ENCODE results near the gene PCDHB6.
A peak's percentile ranks its signal among the peaks of the same experiment; 100 is the strongest.
"Not testable (repeated sequence)": the region's sequence is repeated elsewhere in the genome, so short reads cannot be mapped to it uniquely, and the experiment has no call there.

Gene PCDHB6

DNA sequence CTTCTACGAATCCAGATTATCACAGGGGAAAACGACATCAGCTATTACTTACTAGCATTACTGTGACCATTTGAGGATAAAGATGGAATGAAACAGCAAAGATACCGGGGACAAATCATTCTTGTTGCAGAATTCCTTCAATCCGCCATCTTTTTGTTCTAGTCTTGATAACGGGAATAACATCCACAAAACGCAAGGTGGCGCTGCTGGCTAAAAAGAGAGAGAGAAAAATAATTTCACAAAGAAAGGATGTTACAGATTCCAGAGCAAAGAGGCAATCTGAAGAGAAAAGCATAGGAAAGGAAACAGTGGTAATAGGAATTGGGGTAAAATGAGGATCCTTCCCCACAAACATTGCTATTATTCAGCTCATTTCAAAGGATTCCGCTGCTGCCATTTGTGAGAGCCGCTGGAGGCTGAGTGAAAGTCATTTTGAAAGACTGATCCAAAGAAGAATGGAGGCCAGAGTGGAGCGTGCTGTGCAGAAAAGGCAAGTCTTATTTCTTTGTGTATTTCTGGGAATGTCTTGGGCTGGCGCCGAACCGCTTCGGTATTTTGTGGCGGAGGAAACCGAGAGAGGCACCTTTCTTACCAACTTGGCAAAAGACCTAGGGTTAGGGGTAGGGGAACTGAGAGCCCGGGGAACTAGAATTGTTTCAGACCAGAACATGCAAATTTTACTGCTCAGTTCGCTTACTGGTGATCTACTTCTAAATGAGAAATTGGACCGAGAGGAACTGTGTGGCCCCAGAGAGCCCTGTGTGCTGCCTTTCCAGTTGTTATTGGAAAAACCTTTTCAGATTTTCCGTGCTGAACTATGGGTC is 22.7 kb downstream of the PCDHB6 start, which contains the start of gene PCDHB7:
Gene PCDHB7, plus strand, starts transcription at position 264 of the 824 bp plus-strand sequence. Its CDS starts 192 bp downstream, at position 456.
- peak; percentile 15 for DNase-seq

DNA sequence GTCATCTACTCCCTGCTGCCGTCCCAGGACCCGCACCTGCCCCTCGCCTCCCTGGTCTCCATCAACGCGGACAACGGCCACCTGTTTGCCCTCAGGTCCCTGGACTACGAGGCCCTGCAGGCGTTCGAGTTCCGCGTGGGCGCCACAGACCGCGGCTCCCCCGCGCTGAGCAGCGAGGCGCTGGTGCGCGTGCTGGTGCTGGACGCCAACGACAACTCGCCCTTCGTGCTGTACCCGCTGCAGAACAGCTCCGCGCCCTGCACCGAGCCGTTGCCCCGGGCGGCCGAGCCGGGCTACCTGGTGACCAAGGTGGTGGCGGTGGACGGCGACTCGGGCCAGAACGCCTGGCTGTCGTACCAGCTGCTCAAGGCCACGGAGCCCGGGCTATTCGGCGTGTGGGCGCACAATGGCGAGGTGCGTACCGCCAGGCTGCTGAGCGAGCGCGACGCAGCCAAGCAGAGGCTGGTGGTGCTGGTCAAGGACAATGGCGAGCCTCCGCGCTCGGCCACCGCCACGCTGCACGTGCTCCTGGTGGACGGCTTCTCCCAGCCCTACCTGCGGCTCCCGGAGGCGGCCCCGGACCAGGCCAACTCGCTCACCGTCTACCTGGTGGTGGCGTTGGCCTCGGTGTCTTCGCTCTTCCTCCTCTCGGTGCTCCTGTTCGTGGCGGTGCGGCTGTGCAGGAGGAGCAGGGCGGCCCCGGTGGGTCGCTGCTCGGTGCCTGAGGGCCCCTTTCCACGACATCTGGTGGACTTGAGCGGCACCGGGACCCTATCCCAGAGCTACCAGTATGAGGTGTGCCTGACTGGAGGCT is 24.6 kb downstream of the PCDHB6 start:
- not testable (repeated sequence) for DNase-seq

DNA sequence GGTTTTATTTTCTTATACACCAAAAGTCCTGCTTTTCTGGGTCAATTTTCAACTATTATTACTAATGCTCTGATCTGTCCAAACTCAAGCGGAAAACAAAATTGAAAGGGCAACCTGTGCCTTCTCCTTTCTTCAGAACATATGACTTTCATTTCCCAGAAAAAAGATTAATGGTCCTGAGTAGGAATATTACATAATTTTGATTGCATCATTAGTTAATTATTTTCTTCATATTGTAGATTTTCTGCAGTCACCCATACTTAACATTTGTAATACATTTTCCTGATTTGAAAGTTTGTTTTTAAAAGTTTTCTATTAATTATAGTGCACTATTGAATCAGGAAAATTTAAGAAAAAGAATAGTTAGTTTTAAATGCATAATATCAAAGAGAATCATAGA is 26.1 kb downstream of the PCDHB6 start:
- no peak for DNase-seq

DNA sequence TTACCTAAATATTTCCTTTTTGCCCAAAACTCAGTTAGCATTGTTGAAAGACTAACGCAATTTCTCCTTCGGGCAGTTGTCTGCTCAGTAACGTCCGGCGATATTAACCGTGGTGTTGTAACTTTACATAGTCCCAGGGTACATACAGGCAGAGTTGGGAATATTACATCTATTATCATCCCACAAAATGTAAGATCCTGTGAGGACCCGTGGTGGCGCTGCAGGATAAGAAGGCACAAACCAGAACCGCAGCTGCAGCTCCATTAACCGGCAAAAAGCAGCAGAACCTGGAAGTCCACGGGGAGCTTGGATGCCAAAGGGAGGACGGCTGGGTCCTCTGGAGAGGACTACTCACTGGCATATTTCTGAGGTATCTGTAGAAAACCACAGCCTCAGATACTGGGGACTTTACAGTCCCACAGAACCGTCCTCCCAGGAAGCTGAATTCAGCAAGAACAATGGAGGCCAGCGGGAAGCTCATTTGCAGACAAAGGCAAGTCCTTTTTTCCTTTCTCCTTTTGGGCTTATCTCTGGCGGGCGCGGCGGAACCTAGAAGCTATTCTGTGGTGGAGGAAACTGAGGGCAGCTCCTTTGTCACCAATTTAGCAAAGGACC is 27.8 kb downstream of the PCDHB6 start, which contains the start of gene PCDHB8:
Gene PCDHB8, plus strand, starts transcription at position 214 of the 615 bp plus-strand sequence. Its CDS starts 245 bp downstream, at position 459.
- not testable (repeated sequence) for DNase-seq

DNA sequence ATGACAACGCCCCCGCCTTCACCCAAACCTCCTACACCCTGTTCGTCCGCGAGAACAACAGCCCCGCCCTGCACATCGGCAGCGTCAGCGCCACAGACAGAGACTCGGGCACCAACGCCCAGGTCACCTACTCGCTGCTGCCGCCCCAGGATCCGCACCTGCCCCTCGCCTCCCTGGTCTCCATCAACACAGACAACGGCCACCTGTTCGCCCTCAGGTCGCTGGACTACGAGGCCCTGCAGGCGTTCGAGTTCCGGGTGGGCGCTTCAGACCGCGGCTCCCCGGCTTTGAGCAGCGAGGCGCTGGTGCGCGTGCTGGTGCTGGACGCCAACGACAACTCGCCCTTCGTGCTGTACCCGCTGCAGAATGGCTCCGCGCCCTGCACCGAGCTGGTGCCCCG is 29.5 kb downstream of the PCDHB6 start:
- DNase-seq, result not testable (repeated sequence)

DNA sequence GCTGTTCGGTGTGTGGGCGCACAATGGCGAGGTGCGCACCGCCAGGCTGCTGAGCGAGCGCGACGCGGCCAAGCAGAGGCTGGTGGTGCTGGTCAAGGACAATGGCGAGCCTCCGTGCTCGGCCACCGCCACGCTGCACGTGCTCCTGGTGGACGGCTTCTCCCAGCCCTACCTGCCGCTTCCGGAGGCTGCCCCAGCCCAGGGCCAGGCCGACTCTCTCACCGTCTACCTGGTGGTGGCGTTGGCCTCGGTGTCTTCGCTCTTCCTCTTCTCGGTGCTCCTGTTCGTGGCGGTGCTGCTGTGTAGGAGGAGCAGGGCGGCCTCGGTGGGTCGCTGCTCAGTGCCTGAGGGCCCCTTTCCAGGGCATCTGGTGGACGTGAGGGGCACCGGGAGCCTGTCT is 30.0 kb downstream of the PCDHB6 start:
- not testable (repeated sequence) for DNase-seq

DNA sequence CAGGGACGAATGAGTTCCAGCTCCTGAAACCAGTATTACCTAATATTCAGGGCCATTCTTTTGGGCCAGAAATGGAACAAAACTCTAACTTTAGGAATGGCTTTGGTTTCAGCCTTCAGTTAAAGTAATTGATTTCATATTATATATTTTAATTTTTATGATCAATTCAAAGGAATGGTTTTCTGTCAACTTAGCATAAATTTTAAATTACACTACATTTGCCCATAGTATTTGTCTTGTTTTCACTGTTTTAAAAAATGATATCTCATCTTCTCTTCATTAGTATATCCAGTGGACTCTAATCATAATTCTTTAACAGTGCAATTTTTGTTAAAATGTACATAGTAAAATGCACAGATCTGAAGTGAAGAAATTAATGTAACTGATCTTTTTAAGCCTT is 30.5 kb downstream of the PCDHB6 start:
- no peak for DNase-seq

DNA sequence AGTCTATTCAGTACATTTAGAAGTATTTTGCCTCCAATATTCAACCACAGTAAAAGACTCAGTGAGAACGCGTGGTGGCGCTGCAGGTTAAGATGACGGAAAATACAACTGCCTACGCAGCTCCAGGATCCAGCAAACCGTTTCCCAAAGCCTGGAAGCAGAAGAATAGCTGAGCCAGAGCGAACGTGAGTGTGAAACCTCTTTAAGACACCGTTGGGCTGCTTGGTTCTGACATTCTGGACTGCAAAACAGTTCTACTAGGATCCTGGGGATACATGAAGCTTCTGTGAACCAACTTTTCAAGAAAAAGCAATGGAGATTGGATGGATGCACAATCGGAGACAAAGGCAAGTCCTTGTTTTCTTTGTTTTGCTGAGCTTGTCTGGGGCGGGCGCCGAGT is 32.4 kb downstream of the PCDHB6 start, which contains the start of gene PCDHB16:
Gene PCDHB16, plus strand, starts transcription at position 140 of the 400 bp plus-strand sequence. Its CDS starts 173 bp downstream, at position 313.
- DNase-seq, result peak; percentile 28

DNA sequence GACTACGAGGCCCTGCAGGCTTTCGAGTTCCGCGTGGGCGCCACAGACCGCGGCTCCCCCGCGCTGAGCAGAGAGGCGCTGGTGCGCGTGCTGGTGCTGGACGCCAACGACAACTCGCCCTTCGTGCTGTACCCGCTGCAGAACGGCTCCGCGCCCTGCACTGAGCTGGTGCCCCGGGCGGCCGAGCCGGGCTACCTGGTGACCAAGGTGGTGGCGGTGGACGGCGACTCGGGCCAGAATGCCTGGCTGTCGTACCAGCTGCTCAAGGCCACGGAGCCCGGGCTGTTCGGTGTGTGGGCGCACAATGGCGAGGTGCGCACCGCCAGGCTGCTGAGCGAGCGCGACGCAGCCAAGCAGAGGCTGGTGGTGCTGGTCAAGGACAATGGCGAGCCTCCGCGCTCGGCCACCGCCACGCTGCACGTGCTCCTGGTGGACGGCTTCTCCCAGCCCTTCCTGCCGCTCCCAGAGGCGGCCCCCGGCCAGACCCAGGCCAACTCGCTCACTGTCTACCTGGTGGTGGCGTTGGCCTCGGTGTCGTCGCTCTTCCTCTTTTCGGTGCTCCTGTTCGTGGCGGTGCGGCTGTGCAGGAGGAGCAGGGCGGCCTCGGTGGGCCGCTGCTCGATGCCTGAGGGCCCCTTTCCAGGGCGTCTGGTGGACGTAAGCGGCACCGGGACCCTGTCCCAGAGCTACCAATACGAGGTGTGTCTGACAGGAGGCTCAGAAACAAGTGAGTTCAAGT is 34.4 kb downstream of the PCDHB6 start:
- DNase-seq, result not testable (repeated sequence)

DNA sequence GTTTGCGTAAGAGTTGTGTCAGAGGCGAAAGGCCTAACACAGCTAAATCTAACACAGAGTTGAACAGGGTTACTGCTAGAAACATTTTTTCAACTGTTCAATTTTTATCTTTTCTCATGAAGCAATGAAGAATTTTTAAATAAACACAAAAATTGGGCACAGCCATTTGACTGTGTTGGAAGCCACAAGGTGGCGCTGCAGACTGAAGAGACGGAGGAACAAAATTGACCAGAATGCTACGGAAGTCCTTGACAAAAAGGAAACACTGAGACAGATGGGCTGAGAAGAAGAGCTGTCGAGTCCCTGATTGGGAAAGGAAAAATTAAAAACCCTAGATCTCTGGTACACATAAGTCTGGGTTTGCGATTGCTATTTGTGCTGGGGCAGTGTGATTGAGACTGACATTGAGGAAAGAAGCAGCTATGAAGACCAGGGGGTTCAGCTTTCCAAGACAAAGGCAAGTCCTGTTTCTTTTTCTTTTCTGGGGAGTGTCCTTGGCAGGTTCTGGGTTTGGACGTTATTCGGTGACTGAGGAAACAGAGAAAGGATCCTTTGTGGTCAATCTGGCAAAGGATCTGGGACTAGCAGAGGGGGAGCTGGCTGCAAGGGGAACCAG is 37.1 kb downstream of the PCDHB6 start, which contains the start of gene PCDHB9:
Gene PCDHB9, plus strand, starts transcription at position 265 of the 616 bp plus-strand sequence. Its CDS starts 158 bp downstream, at position 423.
- peak; percentile 22 for DNase-seq

DNA sequence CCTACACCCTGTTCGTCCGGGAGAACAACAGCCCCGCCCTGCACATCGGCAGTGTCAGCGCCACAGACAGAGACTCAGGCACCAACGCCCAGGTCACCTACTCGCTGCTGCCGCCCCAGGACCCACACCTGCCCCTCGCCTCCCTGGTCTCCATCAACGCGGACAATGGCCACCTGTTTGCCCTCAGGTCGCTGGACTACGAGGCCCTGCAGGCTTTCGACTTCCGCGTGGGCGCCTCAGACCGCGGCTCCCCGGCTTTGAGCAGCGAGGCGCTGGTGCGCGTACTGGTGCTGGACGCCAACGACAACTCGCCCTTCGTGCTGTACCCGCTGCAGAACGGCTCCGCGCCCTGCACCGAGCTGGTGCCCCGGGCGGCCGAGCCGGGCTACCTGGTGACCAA is 38.8 kb downstream of the PCDHB6 start:
- DNase-seq, result not testable (repeated sequence)

DNA sequence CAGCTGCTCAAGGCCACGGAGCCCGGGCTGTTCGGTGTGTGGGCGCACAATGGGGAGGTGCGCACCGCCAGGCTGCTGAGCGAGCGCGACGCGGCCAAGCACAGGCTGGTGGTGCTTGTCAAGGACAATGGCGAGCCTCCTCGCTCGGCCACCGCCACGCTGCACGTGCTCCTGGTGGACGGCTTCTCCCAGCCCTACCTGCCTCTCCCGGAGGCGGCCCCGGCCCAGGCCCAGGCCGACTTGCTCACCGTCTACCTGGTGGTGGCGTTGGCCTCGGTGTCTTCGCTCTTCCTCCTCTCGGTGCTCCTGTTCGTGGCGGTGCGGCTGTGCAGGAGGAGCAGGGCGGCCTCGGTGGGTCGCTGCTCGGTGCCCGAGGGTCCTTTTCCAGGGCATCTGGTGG is 39.3 kb downstream of the PCDHB6 start:
- not testable (repeated sequence) for DNase-seq

DNA sequence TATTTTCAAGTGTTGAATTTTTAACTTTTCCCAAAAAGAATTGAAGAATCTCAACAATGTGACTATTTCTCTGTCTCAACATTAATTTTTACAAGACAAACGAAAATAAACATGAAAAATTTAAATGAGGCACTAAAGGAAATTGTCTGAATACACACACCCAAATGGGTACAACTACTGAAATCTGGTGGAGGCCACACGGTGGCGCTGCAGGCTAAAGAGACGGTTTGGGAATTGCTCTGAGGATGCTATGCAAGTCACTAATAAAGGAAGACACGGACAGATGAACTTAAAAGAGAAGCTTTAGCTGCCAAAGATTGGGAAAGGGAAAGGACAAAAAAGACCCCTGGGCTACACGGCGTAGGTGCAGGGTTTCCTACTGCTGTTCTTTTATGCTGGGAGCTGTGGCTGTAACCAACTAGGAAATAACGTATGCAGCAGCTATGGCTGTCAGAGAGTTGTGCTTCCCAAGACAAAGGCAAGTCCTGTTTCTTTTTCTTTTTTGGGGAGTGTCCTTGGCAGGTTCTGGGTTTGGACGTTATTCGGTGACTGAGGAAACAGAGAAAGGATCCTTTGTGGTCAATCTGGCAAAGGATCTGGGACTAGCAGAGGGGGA is 42.4 kb downstream of the PCDHB6 start, which contains the start of gene PCDHB10:
Gene PCDHB10, plus strand, starts transcription at position 244 of the 616 bp plus-strand sequence. Its CDS starts 200 bp downstream, at position 444.
- DNase-seq, result peak; percentile 29

DNA sequence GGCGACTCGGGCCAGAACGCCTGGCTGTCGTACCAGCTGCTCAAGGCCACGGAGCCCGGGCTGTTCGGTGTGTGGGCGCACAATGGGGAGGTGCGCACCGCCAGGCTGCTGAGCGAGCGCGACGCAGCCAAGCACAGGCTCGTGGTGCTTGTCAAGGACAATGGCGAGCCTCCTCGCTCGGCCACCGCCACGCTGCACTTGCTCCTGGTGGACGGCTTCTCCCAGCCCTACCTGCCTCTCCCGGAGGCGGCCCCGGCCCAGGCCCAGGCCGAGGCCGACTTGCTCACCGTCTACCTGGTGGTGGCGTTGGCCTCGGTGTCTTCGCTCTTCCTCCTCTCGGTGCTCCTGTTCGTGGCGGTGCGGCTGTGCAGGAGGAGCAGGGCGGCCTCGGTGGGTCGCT is 44.5 kb downstream of the PCDHB6 start:
- DNase-seq, result not testable (repeated sequence)

DNA sequence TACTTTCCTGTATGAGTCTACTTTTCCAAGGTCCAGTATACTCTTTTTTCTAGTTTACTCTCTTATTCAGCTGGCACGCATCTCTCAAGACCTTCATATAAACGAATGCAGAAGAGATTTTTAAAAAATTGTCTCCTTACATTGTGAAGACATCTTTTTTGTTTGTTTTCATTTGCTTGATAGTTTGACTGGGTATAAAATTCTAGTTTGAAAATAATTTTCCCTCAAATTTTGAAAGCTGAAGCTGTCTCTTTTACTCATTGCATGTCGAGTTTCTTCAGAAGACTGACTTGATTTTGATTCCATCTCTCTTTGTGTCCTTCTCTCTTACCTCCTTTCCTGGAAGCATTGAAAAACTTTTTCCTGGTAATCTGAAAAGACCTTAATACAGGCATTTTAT is 46.5 kb downstream of the PCDHB6 start:
- DNase-seq, result no peak

DNA sequence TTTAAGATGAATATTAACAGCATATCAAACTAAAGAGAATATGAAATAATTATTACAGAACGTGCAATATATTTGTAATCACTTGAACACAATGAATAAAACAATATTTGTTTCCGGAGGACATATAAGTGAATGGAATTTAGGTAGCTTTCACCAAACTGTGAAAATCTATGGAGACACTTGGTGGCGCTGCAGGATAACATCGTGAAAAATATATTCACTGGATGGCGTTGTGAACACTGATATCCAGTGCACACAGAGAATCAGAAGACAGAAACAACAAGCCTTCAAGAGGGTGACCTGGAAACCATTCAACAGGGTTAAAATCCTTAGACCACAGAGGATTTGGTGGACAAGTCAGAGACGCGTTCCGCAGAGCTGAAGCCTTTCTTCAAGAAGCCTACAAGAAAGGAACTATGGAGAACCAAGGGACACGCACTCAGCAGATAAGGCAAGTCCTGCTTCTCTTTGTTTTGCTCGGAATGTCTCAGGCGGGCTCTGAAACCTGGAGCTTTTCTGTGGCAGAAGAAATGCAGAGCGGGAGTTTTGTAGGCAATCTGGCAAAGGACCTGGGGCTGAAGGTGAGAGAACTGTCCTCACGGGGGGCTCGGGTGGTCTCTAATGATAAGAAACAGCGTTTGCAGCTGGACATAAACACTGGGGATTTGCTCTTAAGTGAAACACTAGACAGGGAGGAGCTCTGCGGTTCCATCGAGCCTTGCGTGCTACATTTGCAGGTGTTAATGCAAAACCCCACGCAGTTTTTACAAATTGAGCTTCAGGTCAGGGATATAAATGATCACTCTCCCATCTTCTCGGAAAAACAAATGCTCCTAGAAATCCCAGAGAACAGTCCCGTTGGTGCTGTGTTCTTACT is 49.7 kb downstream of the PCDHB6 start, which contains the start of gene PCDHB11:
Gene PCDHB11, plus strand, starts transcription at position 269 of the 877 bp plus-strand sequence. Its CDS starts 148 bp downstream, at position 417.
- no peak for DNase-seq

DNA sequence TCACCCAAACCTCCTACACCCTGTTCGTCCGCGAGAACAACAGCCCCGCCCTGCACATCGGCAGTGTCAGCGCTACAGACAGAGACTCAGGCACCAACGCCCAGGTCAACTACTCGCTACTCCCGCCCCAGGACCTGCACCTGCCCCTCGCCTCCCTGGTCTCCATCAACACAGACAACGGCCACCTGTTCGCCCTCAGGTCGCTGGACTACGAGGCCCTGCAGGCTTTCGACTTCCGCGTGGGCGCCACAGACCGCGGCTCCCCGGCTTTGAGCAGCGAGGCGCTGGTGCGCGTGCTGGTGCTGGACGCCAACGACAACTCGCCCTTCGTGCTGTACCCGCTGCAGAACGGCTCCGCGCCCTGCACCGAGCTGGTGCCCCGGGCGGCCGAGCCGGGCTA is 51.3 kb downstream of the PCDHB6 start:
- not testable (repeated sequence) for DNase-seq

DNA sequence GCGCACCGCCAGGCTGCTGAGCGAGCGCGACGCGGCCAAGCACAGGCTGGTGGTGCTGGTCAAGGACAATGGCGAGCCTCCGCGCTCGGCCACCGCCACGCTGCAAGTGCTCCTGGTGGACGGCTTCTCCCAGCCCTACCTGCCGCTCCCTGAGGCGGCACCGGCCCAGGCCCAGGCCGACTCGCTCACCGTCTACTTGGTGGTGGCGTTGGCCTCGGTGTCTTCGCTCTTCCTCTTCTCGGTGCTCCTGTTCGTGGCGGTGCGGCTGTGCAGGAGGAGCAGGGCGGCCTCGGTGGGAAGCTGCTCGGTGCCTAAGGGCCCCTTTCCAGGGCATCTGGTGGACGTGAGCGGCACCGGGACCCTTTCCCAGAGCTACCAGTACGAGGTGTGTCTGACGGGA is 51.8 kb downstream of the PCDHB6 start:
- not testable (repeated sequence) for DNase-seq
